ENCODE data around the gene HNRNPUL2.

HNRNPUL2 gene

GRCh38 chr11:62716816-62717215, 10.4 kb downstream of the HNRNPUL2 start:
- no peaks in the 10 kb centered on the region for H3K4me1 ChIP-seq (ENCODE audit: insufficient read depth, low read length)
- H3K4me3 ChIP-seq (ENCODE audit: low read length) = no peak overlapping the region
- no peak overlapping the region for H2AFZ ChIP-seq (ENCODE audit: low read depth, low read length)
- no peaks in the 10 kb centered on the region for H3K27me3 ChIP-seq (ENCODE audit: insufficient read depth, low read length)
- no peaks in the 10 kb centered on the region for H3K9me3 ChIP-seq (ENCODE audit: low read length)
- H3K36me3 ChIP-seq (ENCODE audit: insufficient read depth, low read length) = peaks cover 95% of the 10 kb centered on the region

- no peaks in the 10 kb centered on the region for H3K9me3 ChIP-seq (ENCODE audit: low read length)
- H3K4me1 ChIP-seq (ENCODE audit: insufficient read depth, low read length) = no peaks in the 10 kb centered on the region
- no peak overlapping the region for H2AFZ ChIP-seq (ENCODE audit: low read depth, low read length)
- peaks cover 94% of the 10 kb centered on the region for H3K36me3 ChIP-seq (ENCODE audit: insufficient read depth, low read length)
- H3K27me3 ChIP-seq (ENCODE audit: insufficient read depth, low read length) = no peaks in the 10 kb centered on the region
- no peak overlapping the region for H3K4me3 ChIP-seq (ENCODE audit: low read length)
These were observed 11.1 kb downstream of the HNRNPUL2 start for GRCh38 chr11:62716206-62716605.

- H3K36me3 ChIP-seq (ENCODE audit: insufficient read depth, low read length) = peaks cover 90% of the 10 kb centered on the region
- no peaks in the 10 kb centered on the region for H3K9me3 ChIP-seq (ENCODE audit: low read length)
- no peak overlapping the region for H2AFZ ChIP-seq (ENCODE audit: low read depth, low read length)
- H3K4me3 ChIP-seq (ENCODE audit: low read length) = no peak overlapping the region
- no peaks in the 10 kb centered on the region for H3K4me1 ChIP-seq (ENCODE audit: insufficient read depth, low read length)
- no peaks in the 10 kb centered on the region for H3K27me3 ChIP-seq (ENCODE audit: insufficient read depth, low read length)
These were observed 11.8 kb downstream of the HNRNPUL2 start for GRCh38 chr11:62715150-62716130.

GRCh38 chr11:62713343-62713742, 13.9 kb downstream of the HNRNPUL2 start:
- Histone ChIP-seq H3K4me3 (ENCODE audit: low read length) (no peak overlapping the region), H3K36me3 (ENCODE audit: insufficient read depth, low read length) (peaks cover 80% of the 10 kb centered on the region), H3K9me3 (ENCODE audit: low read length) (no peaks in the 10 kb centered on the region), H3K4me1 (ENCODE audit: insufficient read depth, low read length) (peaks cover 14% of the 10 kb centered on the region), H2AFZ (ENCODE audit: low read depth, low read length) (no peak overlapping the region), H3K27me3 (ENCODE audit: insufficient read depth, low read length) (no peaks in the 10 kb centered on the region)

- Histone ChIP-seq H3K4me1 (ENCODE audit: insufficient read depth, low read length) (peaks cover 17% of the 10 kb centered on the region), H3K4me3 (ENCODE audit: low read length) (no peak overlapping the region), H3K27me3 (ENCODE audit: insufficient read depth, low read length) (no peaks in the 10 kb centered on the region), H2AFZ (ENCODE audit: low read depth, low read length) (no peak overlapping the region), H3K9me3 (ENCODE audit: low read length) (no peaks in the 10 kb centered on the region), H3K36me3 (ENCODE audit: insufficient read depth, low read length) (peaks cover 76% of the 10 kb centered on the region)
These were observed 14.4 kb downstream of the HNRNPUL2 start for GRCh38 chr11:62712861-62713260.

- H3K36me3 ChIP-seq (ENCODE audit: insufficient read depth, low read length) = peaks cover 71% of the 10 kb centered on the region
These were observed 14.9 kb downstream of the HNRNPUL2 start for GRCh38 chr11:62712276-62712812.

GRCh38 chr11:62710001-62710345, 17.3 kb downstream of the HNRNPUL2 start:
- H3K4me3 ChIP-seq (ENCODE audit: low read length) = peak overlapping the region; percentile 25
- no peaks in the 10 kb centered on the region for H3K27me3 ChIP-seq (ENCODE audit: insufficient read depth, low read length)
- peaks cover 38% of the 10 kb centered on the region for H3K4me1 ChIP-seq (ENCODE audit: insufficient read depth, low read length)
- peaks cover 51% of the 10 kb centered on the region for H3K36me3 ChIP-seq (ENCODE audit: insufficient read depth, low read length)
- H2AFZ ChIP-seq (ENCODE audit: low read depth, low read length) = peak overlapping the region; percentile 22
- no peaks in the 10 kb centered on the region for H3K9me3 ChIP-seq (ENCODE audit: low read length)

More at GRCh38 chr11:62712276-62712812, 14.9 kb downstream of the HNRNPUL2 start:
- Histone ChIP-seq H3K4me1 (ENCODE audit: insufficient read depth, low read length) (peaks cover 21% of the 10 kb centered on the region), H3K9me3 (ENCODE audit: low read length) (no peaks in the 10 kb centered on the region), H3K4me3 (ENCODE audit: low read length) (no peak overlapping the region), H2AFZ (ENCODE audit: low read depth, low read length) (no peak overlapping the region), H3K27me3 (ENCODE audit: insufficient read depth, low read length) (no peaks in the 10 kb centered on the region)

GRCh38 chr11:62709247-62710000, 17.8 kb downstream of the HNRNPUL2 start:
- Histone ChIP-seq H3K4me1 (ENCODE audit: insufficient read depth, low read length) (peaks cover 38% of the 10 kb centered on the region), H3K36me3 (ENCODE audit: insufficient read depth, low read length) (peaks cover 51% of the 10 kb centered on the region), H3K4me3 (ENCODE audit: low read length) (peak overlapping the region; percentile 31), H2AFZ (ENCODE audit: low read depth, low read length) (peak overlapping the region; percentile 22), H3K9me3 (ENCODE audit: low read length) (no peaks in the 10 kb centered on the region), H3K27me3 (ENCODE audit: insufficient read depth, low read length) (no peaks in the 10 kb centered on the region)

- H3K9me3 ChIP-seq (ENCODE audit: low read length) = no peaks in the 10 kb centered on the region
- no peak overlapping the region for H2AFZ ChIP-seq (ENCODE audit: low read depth, low read length)
- peaks cover 38% of the 10 kb centered on the region for H3K4me1 ChIP-seq (ENCODE audit: insufficient read depth, low read length)
- H3K27me3 ChIP-seq (ENCODE audit: insufficient read depth, low read length) = no peaks in the 10 kb centered on the region
- peaks cover 45% of the 10 kb centered on the region for H3K36me3 ChIP-seq (ENCODE audit: insufficient read depth, low read length)
- peak overlapping the region; percentile 31 for H3K4me3 ChIP-seq (ENCODE audit: low read length)
These were observed 18.5 kb downstream of the HNRNPUL2 start for GRCh38 chr11:62708793-62709192.

GRCh38 chr11:62708392-62708791, 18.9 kb downstream of the HNRNPUL2 start:
- Histone ChIP-seq H3K4me3 (ENCODE audit: low read length) (no peak overlapping the region), H3K4me1 (ENCODE audit: insufficient read depth, low read length) (peaks cover 38% of the 10 kb centered on the region), H3K36me3 (ENCODE audit: insufficient read depth, low read length) (peaks cover 41% of the 10 kb centered on the region), H3K9me3 (ENCODE audit: low read length) (no peaks in the 10 kb centered on the region), H3K27me3 (ENCODE audit: insufficient read depth, low read length) (no peaks in the 10 kb centered on the region), H2AFZ (ENCODE audit: low read depth, low read length) (no peak overlapping the region)

- Histone ChIP-seq H3K36me3 (ENCODE audit: insufficient read depth, low read length) (peaks cover 35% of the 10 kb centered on the region), H3K4me3 (ENCODE audit: low read length) (peak within 1 kb of the TSS; percentile 74)
These were observed 19.9 kb downstream of the HNRNPUL2 start, which contains the start of the genes BSCL2 and GNG3 for GRCh38 chr11:62707277-62707861. Gene BSCL2 (minus strand): TSS chr11:62707424. CDS start chr11:62707195, 229 bp downstream. Gene GNG3 (plus strand): TSS chr11:62707676. CDS start chr11:62708296, 620 bp downstream.

GRCh38 chr11:62706850-62707247, 20.4 kb downstream of the HNRNPUL2 start:
- Histone ChIP-seq H3K36me3 (ENCODE audit: insufficient read depth, low read length) (peaks cover 35% of the 10 kb centered on the region), H2AFZ (ENCODE audit: low read depth, low read length) (no peak overlapping the region), H3K4me3 (ENCODE audit: low read length) (peak overlapping the region; percentile 74), H3K27me3 (ENCODE audit: insufficient read depth, low read length) (no peaks in the 10 kb centered on the region), H3K4me1 (ENCODE audit: insufficient read depth, low read length) (peaks cover 38% of the 10 kb centered on the region), H3K9me3 (ENCODE audit: low read length) (no peaks in the 10 kb centered on the region)

More at GRCh38 chr11:62707277-62707861, 19.9 kb downstream of the HNRNPUL2 start, which contains the start of the genes BSCL2 and GNG3:
- no peak within 1 kb of the TSS for H2AFZ ChIP-seq (ENCODE audit: low read depth, low read length)
- H3K27me3 ChIP-seq (ENCODE audit: insufficient read depth, low read length) = no peaks in the 10 kb centered on the region
- no peaks in the 10 kb centered on the region for H3K9me3 ChIP-seq (ENCODE audit: low read length)
- H3K4me1 ChIP-seq (ENCODE audit: insufficient read depth, low read length) = peaks cover 38% of the 10 kb centered on the region
